IgD-negative memory B cell (primary cell): Measurements from ENCODE around the gene SORT1. TPM values are rescaled to one million over a fixed set of nuclear protein-coding genes. Genes with fewer than 3 reads are reported as not detected.

Experiments used
- H3K27ac Mint-ChIP-seq, 3 donors: one replicate each; pipeline ENCODE4 v1.8.0; 2020 to 2022; ENCODE audit warnings: mild to moderate bottlenecking in 3 of 3, mixed read lengths in 3 of 3, moderate library complexity in 1 of 3
- H3K27me3 Mint-ChIP-seq: one replicate; pipeline ENCODE4 v1.8.0; 2021; ENCODE audit warnings: mixed read lengths
- H3K36me3 Mint-ChIP-seq: one replicate; pipeline ENCODE4 v1.8.0; 2020; ENCODE audit warnings: mild to moderate bottlenecking, mixed read lengths
- H3K4me1 Mint-ChIP-seq, 3 donors: one replicate each; pipeline ENCODE4 v1.8.0; 2020 to 2022; ENCODE audit warnings: mixed read lengths in 3 of 3, mild to moderate bottlenecking in 1 of 3
- H3K4me3 Mint-ChIP-seq, 4 donors: one replicate each; pipeline ENCODE4 v1.8.0; 2020 to 2022; ENCODE audit warnings: mild to moderate bottlenecking in 4 of 4, mixed read lengths in 4 of 4, moderate library complexity in 3 of 4
- H3K9me3 Mint-ChIP-seq, 3 donors: one replicate each; pipeline ENCODE4 v1.8.0; 2020 to 2021; ENCODE audit warnings: mixed read lengths in 3 of 3, mild to moderate bottlenecking in 1 of 3
- polyA plus RNA-seq: library from polyadenylated mRNA; unstranded; fragments of 300-500 nt; fragmentation: Illumina TruSeq; gene quantifications from one replicate; pipeline ENCODE4 v1.2.3, GENCODE V29; 2021

SORT1 gene
- polyA plus RNA-seq, 1 donor from 2014 or later, result 0.09 TPM

DNA sequence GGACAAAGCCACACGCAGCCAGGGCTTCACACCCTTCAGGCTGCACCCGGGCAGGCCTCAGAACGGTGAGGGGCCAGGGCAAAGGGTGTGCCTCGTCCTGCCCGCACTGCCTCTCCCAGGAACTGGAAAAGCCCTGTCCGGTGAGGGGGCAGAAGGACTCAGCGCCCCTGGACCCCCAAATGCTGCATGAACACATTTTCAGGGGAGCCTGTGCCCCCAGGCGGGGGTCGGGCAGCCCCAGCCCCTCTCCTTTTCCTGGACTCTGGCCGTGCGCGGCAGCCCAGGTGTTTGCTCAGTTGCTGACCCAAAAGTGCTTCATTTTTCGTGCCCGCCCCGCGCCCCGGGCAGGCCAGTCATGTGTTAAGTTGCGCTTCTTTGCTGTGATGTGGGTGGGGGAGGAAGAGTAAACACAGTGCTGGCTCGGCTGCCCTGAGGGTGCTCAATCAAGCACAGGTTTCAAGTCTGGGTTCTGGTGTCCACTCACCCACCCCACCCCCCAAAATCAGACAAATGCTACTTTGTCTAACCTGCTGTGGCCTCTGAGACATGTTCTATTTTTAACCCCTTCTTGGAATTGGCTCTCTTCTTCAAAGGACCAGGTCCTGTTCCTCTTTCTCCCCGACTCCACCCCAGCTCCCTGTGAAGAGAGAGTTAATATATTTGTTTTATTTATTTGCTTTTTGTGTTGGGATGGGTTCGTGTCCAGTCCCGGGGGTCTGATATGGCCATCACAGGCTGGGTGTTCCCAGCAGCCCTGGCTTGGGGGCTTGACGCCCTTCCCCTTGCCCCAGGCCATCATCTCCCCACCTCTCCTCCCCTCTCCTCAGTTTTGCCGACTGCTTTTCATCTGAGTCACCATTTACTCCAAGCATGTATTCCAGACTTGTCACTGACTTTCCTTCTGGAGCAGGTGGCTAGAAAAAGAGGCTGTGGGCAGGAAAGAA is 122.9 kb downstream of the SORT1 start:
- Mint-ChIP-seq H3K9me3 (no peaks in the 10 kb centered on the region), H3K36me3 (peaks cover 2% of the 10 kb centered on the region), H3K4me3 (no peak overlapping the region), H3K27ac (no peak overlapping the region), H3K4me1 (peaks cover 0 to 4% (median 0%) of the 10 kb centered on the region in 3 donors), H3K27me3 (peaks cover 4% of the 10 kb centered on the region)

DNA sequence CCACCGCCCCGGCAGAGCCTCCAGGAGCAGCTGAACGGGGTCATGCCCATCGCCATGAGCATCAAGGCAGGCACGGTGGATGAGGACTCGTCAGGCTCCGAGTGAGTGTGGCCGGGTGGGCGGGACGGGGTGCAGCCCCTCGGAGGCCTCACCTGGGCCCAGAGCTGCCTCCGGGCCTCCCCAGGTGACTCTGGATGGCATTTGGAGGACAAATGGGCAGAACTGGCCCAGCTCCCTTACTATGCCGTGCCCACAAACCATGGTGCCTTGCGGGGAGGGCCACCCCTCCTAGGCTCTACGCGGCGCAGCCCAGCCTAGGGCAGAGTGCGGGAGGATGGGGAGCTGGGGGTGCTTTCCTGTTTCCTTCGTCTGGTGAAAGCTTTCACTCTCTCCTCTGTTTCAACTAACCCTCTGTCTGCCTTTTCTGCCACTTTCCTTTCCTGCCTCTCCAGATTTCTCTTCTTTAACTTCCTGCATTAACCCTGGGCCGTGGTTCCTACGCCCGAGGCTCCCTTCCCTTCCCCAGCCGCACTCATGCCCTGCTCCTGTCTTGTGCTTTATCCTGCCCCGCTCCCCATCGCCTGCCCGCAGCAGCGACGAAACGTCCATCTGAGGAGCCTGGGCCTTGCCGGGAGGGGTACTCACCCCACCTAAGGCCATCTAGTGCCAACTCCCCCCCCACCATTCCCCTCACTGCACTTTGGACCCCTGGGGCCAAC is 124.0 kb downstream of the SORT1 start:
- no peaks in the 10 kb centered on the region for H3K9me3 Mint-ChIP-seq
- no peak overlapping the region for H3K27ac Mint-ChIP-seq
- H3K4me3 Mint-ChIP-seq, result no peak overlapping the region
- H3K27me3 Mint-ChIP-seq, result peaks cover 4% of the 10 kb centered on the region
- H3K4me1 Mint-ChIP-seq, result peaks cover 0 to 4% (median 0%) of the 10 kb centered on the region in 3 donors
- H3K36me3 Mint-ChIP-seq, result peaks cover 2% of the 10 kb centered on the region

DNA sequence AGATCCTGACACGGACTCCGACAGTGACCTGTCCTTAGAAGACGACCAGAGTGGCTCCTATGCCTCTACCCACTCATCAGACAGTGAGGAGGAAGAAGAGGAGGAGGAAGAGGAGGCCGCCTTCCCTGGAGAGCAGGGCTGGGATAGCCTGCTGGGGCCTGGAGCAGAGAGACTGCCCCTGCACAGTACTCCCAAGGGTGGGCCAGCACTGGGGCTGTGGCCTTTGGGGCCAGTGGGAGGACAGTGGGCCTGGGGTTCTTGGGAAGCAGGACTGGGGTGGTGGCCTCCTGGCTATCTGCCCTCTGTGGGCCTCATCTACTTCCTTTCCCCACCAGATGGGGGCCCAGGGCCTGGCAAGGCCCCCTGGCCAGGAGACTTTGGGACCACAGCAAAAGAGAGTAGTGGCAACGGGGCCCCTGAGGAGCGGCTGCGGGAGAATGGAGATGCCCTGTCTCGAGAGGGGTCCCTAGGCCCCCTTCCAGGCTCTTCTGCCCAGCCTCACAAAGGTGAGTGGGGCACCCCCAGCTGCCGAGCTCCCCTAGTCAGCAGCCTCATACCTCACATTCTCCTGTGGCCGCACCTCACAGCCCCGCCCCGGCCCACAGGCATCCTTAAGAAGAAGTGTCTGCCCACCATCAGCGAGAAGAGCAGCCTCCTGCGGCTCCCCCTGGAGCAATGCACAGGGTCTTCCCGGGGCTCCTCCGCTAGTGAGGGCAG is 124.7 kb downstream of the SORT1 start:
- Mint-ChIP-seq H3K36me3 (peaks cover 2% of the 10 kb centered on the region), H3K4me3 (no peak overlapping the region), H3K27ac (no peak overlapping the region), H3K9me3 (no peaks in the 10 kb centered on the region), H3K4me1 (peaks cover 0 to 4% (median 0%) of the 10 kb centered on the region in 3 donors), H3K27me3 (peaks cover 4% of the 10 kb centered on the region)

DNA sequence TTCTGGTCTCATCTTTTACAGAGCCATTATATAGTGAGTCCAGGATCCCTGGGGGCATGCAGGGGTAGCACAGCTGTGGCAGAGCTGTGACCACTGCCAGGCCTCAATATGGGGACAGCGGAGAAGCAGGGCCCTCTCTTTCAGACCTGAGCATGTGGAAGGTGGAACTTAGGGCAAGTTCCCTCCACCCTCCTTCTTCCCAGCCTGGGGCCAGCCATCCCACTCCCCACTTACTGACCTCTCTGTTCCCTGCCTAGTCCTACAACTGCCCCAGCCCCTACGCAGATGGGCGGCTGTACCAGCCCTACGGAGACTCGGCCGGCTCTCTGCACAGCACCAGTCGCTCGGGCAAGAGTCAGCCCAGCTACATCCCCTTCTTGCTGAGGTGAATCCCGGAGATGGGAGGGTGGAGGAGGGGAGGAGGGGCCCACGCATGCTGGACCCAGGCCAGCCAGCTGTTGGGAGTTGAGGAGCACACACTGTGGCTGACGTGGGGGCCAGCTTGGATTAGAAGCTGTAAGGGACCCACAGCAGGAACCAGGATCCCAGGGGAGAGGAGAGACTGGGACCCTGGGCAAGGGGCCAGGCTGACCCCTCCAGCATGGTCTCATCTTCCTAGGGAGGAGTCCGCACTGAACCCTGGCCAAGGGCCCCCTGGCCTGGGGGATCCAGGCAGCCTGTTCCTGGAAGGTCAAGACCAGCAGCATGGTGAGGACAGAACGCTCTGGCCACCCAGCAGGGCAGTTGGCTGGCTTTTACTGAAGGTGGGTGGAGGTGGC is 125.5 kb downstream of the SORT1 start:
- Mint-ChIP-seq H3K27me3 (peaks cover 4% of the 10 kb centered on the region), H3K27ac (no peak overlapping the region), H3K36me3 (peaks cover 2% of the 10 kb centered on the region), H3K4me3 (no peak overlapping the region), H3K4me1 (peaks cover 0 to 2% (median 0%) of the 10 kb centered on the region in 3 donors), H3K9me3 (no peaks in the 10 kb centered on the region)

DNA sequence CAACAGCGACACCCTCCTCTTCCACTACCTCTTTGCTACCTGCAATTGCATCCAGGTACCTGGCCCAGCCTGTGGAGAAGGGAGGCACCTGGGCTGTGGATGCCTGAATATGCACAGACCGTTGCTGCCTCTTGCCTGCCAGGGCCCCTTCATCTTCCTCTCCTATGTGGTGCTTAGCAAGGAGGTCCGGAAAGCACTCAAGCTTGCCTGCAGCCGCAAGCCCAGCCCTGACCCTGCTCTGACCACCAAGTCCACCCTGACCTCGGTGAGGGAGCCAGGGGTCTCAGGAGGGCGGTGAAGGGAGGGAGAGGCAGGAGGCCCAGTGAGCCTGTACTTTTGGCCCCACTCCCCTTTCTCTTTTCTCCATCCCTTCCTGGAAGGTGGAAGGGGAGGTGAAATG is 126.3 kb downstream of the SORT1 start:
- Mint-ChIP-seq H3K27me3 (peaks cover 4% of the 10 kb centered on the region), H3K36me3 (peaks cover 2% of the 10 kb centered on the region), H3K4me3 (no peak overlapping the region), H3K4me1 (no peaks in the 10 kb centered on the region), H3K9me3 (no peaks in the 10 kb centered on the region), H3K27ac (no peak overlapping the region)

DNA sequence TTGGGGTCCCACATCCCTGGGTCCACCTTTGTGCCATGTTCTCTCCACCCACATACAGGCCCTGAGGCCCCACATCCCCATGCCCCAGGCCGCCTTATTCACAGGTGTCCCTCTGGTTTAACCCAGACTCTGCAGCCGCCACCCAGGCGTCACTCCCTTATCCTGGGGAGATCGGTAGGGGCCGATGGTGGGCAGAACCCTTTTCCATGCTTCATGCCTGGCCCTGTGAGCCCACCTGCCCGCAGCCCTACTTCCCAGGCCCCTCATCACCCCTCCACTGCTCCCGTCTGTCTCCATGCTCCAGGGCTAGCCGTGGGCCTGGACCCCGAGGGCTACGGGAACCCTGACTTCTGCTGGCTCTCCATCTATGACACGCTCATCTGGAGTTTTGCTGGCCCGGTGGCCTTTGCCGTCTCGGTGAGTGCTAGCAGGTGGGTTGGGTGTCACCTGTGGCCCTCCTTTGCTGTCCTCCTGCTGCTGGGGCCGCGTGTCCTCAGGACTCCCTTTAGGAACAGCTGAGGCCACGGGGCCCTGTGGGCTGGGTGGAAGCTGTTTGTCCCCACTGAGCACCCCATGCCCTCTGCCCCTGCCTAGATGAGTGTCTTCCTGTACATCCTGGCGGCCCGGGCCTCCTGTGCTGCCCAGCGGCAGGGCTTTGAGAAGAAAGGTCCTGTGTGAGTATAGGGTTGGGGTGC is 126.9 kb downstream of the SORT1 start:
- no peak overlapping the region for H3K4me3 Mint-ChIP-seq
- H3K9me3 Mint-ChIP-seq, result no peaks in the 10 kb centered on the region
- H3K4me1 Mint-ChIP-seq, result no peaks in the 10 kb centered on the region
- H3K27me3 Mint-ChIP-seq, result peaks cover 4% of the 10 kb centered on the region
- no peak overlapping the region for H3K27ac Mint-ChIP-seq
- peaks cover 2% of the 10 kb centered on the region for H3K36me3 Mint-ChIP-seq

DNA sequence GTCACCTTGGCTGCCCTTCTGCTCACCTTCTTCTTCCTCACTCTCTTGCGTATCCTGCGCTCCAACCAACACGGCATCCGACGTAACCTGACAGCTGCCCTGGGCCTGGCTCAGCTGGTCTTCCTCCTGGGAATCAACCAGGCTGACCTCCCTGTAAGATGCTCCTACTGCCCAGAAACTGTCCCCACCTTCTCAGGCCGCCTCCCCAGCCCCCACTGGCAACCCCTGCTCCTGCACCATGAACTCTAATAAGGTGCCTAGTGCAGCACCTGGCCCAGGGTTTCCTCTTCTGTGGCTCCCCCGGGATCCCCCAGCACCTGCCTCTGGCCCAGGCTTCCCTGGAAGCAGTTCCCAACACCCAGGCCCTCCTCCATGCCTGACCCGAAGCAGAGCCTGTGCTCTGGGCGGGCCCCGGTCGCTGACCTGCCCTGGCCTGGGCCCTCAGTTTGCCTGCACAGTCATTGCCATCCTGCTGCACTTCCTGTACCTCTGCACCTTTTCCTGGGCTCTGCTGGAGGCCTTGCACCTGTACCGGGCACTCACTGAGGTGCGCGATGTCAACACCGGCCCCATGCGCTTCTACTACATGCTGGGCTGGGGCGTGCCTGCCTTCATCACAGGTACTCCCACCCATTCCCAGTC is 127.6 kb downstream of the SORT1 start:
- Mint-ChIP-seq H3K9me3 (no peaks in the 10 kb centered on the region), H3K36me3 (peaks cover 2% of the 10 kb centered on the region), H3K27me3 (no peaks in the 10 kb centered on the region), H3K4me3 (no peak overlapping the region), H3K27ac (peak overlapping the region in 1 of 3 donors; percentile 46), H3K4me1 (no peaks in the 10 kb centered on the region)

DNA sequence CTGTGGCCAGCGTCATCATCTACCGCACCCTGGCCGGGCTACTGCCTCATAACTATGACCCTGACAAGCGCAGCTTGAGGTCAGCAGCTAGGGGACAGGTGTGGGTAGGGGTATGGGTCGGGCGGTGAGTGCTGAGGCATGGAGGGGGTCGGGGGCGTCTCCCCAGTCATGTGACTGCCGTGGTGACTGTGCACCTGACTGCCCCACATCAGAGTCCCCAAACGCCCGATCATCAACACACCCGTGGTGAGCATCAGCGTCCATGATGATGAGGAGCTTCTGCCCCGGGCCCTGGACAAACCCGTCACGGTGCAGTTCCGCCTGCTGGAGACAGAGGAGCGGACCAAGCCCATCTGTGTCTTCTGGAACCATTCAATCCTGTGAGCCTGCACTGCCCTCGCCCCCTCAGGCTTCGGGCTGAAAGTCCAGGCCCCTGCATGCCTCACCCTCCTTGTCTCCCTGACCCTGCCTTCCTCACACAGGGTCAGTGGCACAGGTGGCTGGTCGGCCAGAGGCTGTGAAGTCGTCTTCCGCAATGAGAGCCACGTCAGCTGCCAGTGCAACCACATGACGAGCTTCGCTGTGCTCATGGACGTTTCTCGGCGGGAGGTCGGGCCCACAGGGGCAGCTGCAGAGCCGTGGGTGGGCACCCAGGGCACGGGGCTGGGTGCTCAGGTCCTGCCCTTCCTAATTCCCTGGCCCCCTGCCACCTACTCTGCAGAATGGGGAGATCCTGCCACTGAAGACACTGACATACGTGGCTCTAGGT is 128.3 kb downstream of the SORT1 start:
- peaks cover 2% of the 10 kb centered on the region for H3K36me3 Mint-ChIP-seq
- no peaks in the 10 kb centered on the region for H3K9me3 Mint-ChIP-seq
- H3K27me3 Mint-ChIP-seq, result no peaks in the 10 kb centered on the region
- H3K4me1 Mint-ChIP-seq, result no peaks in the 10 kb centered on the region
- H3K4me3 Mint-ChIP-seq, result no peak overlapping the region
- H3K27ac Mint-ChIP-seq, result no peak overlapping the region

DNA sequence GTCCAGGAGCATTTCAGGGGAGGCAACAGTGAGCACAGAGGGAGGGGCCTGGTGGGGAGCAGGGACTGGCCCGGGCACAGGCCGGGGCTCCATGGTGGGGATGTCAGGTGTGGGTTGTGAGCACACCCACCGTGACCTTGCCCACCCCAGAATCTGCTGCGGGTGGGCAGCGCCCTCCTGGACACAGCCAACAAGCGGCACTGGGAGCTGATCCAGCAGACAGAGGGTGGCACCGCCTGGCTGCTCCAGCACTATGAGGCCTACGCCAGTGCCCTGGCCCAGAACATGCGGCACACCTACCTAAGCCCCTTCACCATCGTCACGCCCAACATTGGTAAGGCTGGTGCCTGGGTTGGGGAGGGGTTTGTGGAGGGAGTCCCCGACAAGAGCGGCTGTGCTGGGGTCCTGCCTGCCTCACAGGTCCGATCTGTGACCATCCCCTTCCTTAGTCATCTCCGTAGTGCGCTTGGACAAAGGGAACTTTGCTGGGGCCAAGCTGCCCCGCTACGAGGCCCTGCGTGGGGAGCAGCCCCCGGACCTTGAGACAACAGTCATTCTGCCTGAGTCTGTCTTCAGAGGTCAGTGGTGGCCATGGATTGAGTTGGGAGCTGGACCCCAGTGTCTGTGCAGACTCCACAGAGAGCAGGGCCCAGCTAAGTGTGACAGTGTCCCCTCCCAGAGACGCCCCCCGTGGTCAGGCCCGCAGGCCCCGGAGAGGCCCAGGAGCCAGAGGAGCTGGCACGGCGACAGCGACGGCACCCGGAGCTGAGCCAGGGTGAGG is 129.1 kb downstream of the SORT1 start:
- peaks cover 0 to 1% (median under 1%) of the 10 kb centered on the region in 3 donors for H3K4me1 Mint-ChIP-seq
- no peaks in the 10 kb centered on the region for H3K9me3 Mint-ChIP-seq
- H3K27ac Mint-ChIP-seq, result no peak overlapping the region
- peaks cover under 1% of the 10 kb centered on the region for H3K27me3 Mint-ChIP-seq
- no peak overlapping the region for H3K4me3 Mint-ChIP-seq
- peaks cover 2% of the 10 kb centered on the region for H3K36me3 Mint-ChIP-seq

DNA sequence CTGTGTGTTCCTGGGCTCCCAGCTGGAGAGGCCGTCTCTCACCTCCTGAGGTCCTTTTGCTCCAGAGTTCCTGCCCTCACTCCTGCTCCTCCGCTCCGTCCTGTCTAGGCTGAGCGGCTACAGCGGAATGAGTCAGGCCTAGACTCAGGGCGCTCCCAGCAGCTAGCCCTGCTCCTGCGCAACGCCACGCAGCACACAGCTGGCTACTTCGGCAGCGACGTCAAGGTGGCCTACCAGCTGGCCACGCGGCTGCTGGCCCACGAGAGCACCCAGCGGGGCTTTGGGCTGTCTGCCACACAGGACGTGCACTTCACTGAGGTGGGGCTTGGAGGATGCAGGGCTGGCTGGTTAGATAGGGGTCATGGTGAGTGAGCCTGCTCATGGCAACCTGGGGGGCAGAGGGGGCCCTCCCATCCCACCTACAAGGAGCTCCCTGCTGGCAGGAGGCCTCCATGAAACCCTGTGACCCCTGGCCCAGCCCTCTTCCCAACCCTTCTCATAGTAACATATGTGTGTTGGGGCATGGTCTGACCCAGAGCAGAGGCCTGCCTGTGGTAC is 129.9 kb downstream of the SORT1 start:
- H3K27ac Mint-ChIP-seq, result no peak overlapping the region
- H3K4me1 Mint-ChIP-seq, result peaks cover 0 to 3% (median 1%) of the 10 kb centered on the region in 3 donors
- peaks cover 2% of the 10 kb centered on the region for H3K27me3 Mint-ChIP-seq
- no peak overlapping the region for H3K4me3 Mint-ChIP-seq
- no peaks in the 10 kb centered on the region for H3K9me3 Mint-ChIP-seq
- H3K36me3 Mint-ChIP-seq, result peaks cover 2% of the 10 kb centered on the region

DNA sequence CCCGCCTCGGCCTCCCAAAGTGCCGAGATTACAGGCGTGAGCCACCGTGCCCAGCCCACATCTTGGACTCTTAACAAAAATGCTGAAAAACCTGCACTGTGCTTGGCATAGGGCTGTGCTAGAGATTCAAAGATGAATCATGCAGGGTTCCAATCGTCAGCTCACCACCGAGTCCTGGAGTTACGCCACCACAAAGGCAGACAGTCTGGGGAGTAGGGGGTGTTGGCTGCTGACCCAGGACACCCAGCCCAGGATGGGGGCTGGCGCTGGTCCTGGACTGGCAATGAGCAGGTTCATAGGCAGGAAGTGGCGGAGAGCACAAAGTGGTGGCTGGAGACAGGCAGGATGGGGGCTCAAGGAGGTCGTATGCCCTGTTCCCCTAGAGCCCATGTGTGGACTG is 130.8 kb downstream of the SORT1 start:
- Mint-ChIP-seq H3K4me3 (no peak overlapping the region), H3K36me3 (peaks cover 2% of the 10 kb centered on the region), H3K27me3 (peaks cover 4% of the 10 kb centered on the region), H3K27ac (no peak overlapping the region), H3K9me3 (no peaks in the 10 kb centered on the region), H3K4me1 (peaks cover 0 to 3% (median 1%) of the 10 kb centered on the region in 3 donors)

DNA sequence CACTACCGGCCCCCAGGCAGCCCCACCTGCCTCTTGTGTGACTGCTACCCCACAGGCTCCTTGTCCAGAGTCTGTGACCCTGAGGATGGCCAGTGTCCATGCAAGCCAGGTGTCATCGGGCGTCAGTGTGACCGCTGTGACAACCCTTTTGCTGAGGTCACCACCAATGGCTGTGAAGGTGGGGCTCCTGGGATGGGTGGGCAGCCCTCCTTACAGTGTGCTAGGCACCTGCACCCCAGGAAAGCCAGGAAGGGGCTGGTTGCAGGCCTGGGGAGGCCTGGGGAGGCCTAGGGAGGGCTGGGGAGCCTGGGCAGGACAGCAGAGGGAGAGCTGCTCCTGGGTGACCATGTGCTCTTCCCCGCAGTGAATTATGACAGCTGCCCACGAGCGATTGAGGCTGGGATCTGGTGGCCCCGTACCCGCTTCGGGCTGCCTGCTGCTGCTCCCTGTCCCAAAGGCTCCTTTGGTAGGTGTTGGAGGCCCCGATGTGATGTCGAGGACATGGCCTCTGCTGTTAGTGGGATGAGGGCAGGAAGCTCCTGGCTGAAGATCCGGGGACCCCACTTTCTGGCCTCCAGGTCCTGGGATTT is 131.9 kb downstream of the SORT1 start:
- Mint-ChIP-seq H3K9me3 (no peaks in the 10 kb centered on the region), H3K27me3 (peaks cover 4% of the 10 kb centered on the region), H3K27ac (no peak overlapping the region), H3K36me3 (no peaks in the 10 kb centered on the region), H3K4me1 (peaks cover 0 to 3% (median 1%) of the 10 kb centered on the region in 3 donors), H3K4me3 (peak overlapping the region in 1 of 4 donors; percentile 5)
